ENCODE data around the gene ZDHHC16.

DNA sequence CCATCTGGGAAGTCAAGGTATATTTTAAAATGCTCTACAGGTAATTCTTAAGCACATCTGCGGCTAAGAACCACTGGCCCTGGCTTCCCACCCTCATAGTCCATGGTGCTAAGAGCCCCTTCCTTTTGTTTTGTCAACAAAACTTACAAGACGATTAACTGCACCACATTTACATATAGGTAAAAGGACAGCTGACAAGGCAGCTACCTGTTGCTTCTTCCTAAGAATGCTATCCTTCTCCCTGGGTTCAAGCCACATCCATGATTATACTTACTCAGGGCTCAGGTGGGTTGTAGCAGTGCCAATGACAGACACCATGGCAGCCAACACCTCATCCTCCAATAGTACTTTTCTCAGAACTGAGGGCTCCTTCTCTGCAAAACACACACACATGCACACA lies 16.3 kb downstream of the ZDHHC16 start:
- TF ChIP-seq, protein P1, sequence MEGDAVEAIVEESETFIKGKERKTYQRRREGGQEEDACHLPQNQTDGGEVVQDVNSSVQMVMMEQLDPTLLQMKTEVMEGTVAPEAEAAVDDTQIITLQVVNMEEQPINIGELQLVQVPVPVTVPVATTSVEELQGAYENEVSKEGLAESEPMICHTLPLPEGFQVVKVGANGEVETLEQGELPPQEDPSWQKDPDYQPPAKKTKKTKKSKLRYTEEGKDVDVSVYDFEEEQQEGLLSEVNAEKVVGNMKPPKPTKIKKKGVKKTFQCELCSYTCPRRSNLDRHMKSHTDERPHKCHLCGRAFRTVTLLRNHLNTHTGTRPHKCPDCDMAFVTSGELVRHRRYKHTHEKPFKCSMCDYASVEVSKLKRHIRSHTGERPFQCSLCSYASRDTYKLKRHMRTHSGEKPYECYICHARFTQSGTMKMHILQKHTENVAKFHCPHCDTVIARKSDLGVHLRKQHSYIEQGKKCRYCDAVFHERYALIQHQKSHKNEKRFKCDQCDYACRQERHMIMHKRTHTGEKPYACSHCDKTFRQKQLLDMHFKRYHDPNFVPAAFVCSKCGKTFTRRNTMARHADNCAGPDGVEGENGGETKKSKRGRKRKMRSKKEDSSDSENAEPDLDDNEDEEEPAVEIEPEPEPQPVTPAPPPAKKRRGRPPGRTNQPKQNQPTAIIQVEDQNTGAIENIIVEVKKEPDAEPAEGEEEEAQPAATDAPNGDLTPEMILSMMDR (IDR thresholded peaks at IDR 0.05; ENCODE audit: low read depth, low read length, missing input control): no peak
- TF ChIP-seq RAD21 (IDR thresholded peaks at IDR 0.05) (no peak), SP1 (IDR thresholded peaks at IDR 0.05) (no peak), GABPA (IDR thresholded peaks at IDR 0.05 in 1 of 2, conservative IDR thresholded peaks at IDR 0.05 in 1 of 2) (no peak), RXRA (IDR thresholded peaks at IDR 0.05) (no peak), EGR1 (IDR thresholded peaks at IDR 0.05; ENCODE audit: low read depth in 2 of 2) (no peak), JUND (IDR thresholded peaks at IDR 0.05) (no peak), YY1 (IDR thresholded peaks at IDR 0.05) (no peak), TAF1 (conservative IDR thresholded peaks at IDR 0.05) (no peak), FOXA1 (IDR thresholded peaks at IDR 0.05) (no peak)
- TF ChIP-seq, protein P2, sequence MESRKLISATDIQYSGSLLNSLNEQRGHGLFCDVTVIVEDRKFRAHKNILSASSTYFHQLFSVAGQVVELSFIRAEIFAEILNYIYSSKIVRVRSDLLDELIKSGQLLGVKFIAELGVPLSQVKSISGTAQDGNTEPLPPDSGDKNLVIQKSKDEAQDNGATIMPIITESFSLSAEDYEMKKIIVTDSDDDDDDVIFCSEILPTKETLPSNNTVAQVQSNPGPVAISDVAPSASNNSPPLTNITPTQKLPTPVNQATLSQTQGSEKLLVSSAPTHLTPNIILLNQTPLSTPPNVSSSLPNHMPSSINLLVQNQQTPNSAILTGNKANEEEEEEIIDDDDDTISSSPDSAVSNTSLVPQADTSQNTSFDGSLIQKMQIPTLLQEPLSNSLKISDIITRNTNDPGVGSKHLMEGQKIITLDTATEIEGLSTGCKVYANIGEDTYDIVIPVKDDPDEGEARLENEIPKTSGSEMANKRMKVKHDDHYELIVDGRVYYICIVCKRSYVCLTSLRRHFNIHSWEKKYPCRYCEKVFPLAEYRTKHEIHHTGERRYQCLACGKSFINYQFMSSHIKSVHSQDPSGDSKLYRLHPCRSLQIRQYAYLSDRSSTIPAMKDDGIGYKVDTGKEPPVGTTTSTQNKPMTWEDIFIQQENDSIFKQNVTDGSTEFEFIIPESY (IDR thresholded peaks at IDR 0.05): no peak
- TF ChIP-seq, protein P3, sequence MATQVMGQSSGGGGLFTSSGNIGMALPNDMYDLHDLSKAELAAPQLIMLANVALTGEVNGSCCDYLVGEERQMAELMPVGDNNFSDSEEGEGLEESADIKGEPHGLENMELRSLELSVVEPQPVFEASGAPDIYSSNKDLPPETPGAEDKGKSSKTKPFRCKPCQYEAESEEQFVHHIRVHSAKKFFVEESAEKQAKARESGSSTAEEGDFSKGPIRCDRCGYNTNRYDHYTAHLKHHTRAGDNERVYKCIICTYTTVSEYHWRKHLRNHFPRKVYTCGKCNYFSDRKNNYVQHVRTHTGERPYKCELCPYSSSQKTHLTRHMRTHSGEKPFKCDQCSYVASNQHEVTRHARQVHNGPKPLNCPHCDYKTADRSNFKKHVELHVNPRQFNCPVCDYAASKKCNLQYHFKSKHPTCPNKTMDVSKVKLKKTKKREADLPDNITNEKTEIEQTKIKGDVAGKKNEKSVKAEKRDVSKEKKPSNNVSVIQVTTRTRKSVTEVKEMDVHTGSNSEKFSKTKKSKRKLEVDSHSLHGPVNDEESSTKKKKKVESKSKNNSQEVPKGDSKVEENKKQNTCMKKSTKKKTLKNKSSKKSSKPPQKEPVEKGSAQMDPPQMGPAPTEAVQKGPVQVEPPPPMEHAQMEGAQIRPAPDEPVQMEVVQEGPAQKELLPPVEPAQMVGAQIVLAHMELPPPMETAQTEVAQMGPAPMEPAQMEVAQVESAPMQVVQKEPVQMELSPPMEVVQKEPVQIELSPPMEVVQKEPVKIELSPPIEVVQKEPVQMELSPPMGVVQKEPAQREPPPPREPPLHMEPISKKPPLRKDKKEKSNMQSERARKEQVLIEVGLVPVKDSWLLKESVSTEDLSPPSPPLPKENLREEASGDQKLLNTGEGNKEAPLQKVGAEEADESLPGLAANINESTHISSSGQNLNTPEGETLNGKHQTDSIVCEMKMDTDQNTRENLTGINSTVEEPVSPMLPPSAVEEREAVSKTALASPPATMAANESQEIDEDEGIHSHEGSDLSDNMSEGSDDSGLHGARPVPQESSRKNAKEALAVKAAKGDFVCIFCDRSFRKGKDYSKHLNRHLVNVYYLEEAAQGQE (IDR thresholded peaks at IDR 0.05): no peak
- TF ChIP-seq, protein P4, sequence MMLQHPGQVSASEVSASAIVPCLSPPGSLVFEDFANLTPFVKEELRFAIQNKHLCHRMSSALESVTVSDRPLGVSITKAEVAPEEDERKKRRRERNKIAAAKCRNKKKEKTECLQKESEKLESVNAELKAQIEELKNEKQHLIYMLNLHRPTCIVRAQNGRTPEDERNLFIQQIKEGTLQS (IDR thresholded peaks at IDR 0.05): no peak
- TF ChIP-seq, protein P5, sequence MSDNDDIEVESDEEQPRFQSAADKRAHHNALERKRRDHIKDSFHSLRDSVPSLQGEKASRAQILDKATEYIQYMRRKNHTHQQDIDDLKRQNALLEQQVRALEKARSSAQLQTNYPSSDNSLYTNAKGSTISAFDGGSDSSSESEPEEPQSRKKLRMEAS (IDR thresholded peaks at IDR 0.05): no peak

Data from liver (tissue), 3 donors.